Measurements from ENCODE around the gene TUBB4A. TPM values are rescaled to one million over a fixed set of nuclear protein-coding genes. Genes with fewer than 3 reads are reported as not detected.

Gene TUBB4A
- total RNA-seq, 1 experiment from 2014 or later = not detected

DNA sequence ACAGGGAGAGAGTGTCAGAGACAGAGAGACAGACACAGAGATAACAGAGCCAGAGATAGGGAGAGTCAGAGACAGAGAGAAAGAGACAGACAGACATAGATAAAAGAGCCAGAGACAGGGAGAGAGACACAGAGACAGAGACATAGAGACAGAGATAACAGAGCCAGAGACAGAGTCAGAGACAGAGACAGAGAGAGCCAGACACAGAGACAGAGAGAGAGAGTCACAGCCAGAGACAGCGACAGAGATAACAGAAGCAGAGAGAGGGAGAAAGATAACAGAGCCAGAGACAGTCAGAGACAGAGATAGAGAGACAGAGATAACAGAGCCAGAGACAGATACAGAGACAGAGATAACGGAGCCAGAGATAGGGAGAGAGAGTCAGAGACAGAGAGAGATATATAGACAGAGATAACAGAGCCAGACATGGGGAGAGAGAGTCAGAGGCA, 27.9 kb upstream of the TUBB4A start:
- no peaks in the 10 kb centered on the region for H3K9me3 ChIP-seq (ENCODE audit: insufficient read depth, low read depth)
- H3K4me3 ChIP-seq = peak overlapping the region; percentile 90
- POLR2A ChIA-PET (ENCODE audit: unreplicated experiment) = interaction anchor here (0.6 to 1.3 kb wide), 5 partner anchors 35 to 1398 kb away, joined by 3 to 16 read pairs (median 6); partner anchors contain the start of gene KHSRP
- H3K79me2 ChIP-seq (ENCODE audit: low read depth) = peaks cover 15% of the 10 kb centered on the region
- H2AFZ ChIP-seq = peak overlapping the region; percentile 79; the same call in 1 of the 2 replicates
- H3F3A ChIP-seq (ENCODE audit: insufficient read depth, low read depth) = no peaks in the 10 kb centered on the region
- H3K27ac ChIP-seq = peak overlapping the region; percentile 82
- peaks cover 5% of the 10 kb centered on the region; the same call in 1 of the 2 replicates for H3K4me1 ChIP-seq (replicated peaks; ENCODE audit: insufficient read depth)
- intact Hi-C loops (cut with micrococcal nuclease; ENCODE audit: unreplicated experiment) = no loop called here
- H3K27me3 ChIP-seq (ENCODE audit: insufficient read depth, low read depth) = no peaks in the 10 kb centered on the region
- CTCF ChIA-PET = no interaction called here
- no peak for TF ChIP-seq EZH2 (IDR thresholded peaks at IDR 0.05; ENCODE audit: low read depth)
- TF ChIP-seq, protein P1, sequence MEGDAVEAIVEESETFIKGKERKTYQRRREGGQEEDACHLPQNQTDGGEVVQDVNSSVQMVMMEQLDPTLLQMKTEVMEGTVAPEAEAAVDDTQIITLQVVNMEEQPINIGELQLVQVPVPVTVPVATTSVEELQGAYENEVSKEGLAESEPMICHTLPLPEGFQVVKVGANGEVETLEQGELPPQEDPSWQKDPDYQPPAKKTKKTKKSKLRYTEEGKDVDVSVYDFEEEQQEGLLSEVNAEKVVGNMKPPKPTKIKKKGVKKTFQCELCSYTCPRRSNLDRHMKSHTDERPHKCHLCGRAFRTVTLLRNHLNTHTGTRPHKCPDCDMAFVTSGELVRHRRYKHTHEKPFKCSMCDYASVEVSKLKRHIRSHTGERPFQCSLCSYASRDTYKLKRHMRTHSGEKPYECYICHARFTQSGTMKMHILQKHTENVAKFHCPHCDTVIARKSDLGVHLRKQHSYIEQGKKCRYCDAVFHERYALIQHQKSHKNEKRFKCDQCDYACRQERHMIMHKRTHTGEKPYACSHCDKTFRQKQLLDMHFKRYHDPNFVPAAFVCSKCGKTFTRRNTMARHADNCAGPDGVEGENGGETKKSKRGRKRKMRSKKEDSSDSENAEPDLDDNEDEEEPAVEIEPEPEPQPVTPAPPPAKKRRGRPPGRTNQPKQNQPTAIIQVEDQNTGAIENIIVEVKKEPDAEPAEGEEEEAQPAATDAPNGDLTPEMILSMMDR (conservative IDR thresholded peaks at IDR 0.05) = no peak
- no peak for DNase-seq
- no peaks in the 10 kb centered on the region for H3K36me3 ChIP-seq (ENCODE audit: low read depth)
- no peaks in the 10 kb centered on the region for H4K20me1 ChIP-seq (ENCODE audit: insufficient read depth)
- peak overlapping the region; percentile 85 for H3K4me2 ChIP-seq
- BruUV-seq (replicated peaks) = no TSS peak
- no peaks in the 10 kb centered on the region for H3K9me2 ChIP-seq (ENCODE audit: insufficient read depth)

DNA sequence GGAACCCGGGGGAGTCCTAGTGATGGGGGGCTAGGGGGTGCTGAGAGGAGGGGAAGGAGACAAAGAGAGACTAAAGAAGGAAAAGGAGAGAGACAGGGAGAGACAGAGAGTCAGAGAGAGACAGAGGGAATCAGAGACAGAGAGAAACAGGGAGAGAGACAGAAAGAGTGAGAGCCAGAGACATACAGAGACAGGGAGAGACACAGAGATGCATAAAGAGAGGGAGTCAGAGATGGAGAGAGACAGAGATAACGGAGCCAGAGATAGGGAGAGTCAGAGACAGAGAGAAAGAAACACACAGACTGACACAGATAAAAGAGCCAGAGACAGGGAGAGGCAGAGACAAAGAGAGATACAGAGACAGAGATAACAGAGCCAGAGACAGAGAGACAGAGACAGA, 27.2 kb upstream of the TUBB4A start:
- no peak for TF ChIP-seq EZH2 (IDR thresholded peaks at IDR 0.05; ENCODE audit: low read depth)
- TF ChIP-seq, protein P1 (conservative IDR thresholded peaks at IDR 0.05) = no peak
- Histone ChIP-seq H3K9me3 (ENCODE audit: insufficient read depth, low read depth) (no peaks in the 10 kb centered on the region), H4K20me1 (ENCODE audit: insufficient read depth) (no peaks in the 10 kb centered on the region), H3K4me3 (no peak overlapping the region), H3K36me3 (ENCODE audit: low read depth) (no peaks in the 10 kb centered on the region), H3K4me1 (replicated peaks; ENCODE audit: insufficient read depth) (peaks cover 5% of the 10 kb centered on the region; the same call in 1 of the 2 replicates), H3K27ac (no peak overlapping the region), H3K27me3 (ENCODE audit: insufficient read depth, low read depth) (no peaks in the 10 kb centered on the region), H2AFZ (no peak overlapping the region), H3K9me2 (ENCODE audit: insufficient read depth) (no peaks in the 10 kb centered on the region), H3F3A (ENCODE audit: insufficient read depth, low read depth) (no peaks in the 10 kb centered on the region), H3K79me2 (ENCODE audit: low read depth) (peaks cover 15% of the 10 kb centered on the region), H3K4me2 (no peak overlapping the region)
- no peak for DNase-seq
- intact Hi-C loops (cut with micrococcal nuclease; ENCODE audit: unreplicated experiment) = no loop called here
- ChIA-PET CTCF (no interaction called here), POLR2A (ENCODE audit: unreplicated experiment) (no interaction called here)
- no TSS peak for BruUV-seq (replicated peaks)

DNA sequence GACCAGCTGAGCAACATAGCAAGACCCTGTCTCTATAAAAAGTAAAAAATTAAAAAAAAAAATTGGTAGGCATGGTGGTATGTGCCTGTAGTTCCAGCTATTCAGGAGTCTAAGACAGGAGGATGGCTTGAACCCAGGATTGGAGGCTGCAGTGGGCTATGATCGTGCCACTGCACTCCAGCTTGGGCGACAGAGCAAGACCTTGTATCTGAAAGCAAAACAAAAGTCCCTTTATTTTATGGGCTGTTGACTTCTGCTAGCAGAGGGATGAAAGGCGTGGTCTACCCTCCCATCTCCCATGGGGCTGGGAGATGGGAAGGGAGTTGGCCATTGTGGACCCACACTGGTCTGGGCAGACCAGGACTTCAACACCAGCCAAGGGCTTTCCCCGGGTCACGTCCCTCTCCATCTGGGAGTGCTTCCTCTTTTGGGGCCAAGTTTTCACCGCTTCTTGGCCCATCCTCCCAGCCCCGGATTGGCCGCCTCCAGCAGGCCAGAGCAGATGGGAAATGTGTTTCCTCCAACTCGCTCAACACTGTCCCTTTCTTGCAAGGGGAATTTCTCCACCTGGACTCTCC, 26.5 kb upstream of the TUBB4A start:
- no peaks in the 10 kb centered on the region for H3K36me3 ChIP-seq (ENCODE audit: low read depth)
- H3F3A ChIP-seq (ENCODE audit: insufficient read depth, low read depth) = no peaks in the 10 kb centered on the region
- H3K9me2 ChIP-seq (ENCODE audit: insufficient read depth) = no peaks in the 10 kb centered on the region
- ChIA-PET POLR2A (ENCODE audit: unreplicated experiment) (interaction anchor here (0.6 kb wide), 1 partner anchor 94 kb away, joined by 10 read pairs; no protein-coding TSS in a partner anchor), CTCF (no interaction called here)
- BruUV-seq (replicated peaks) = TSS peak; percentile 37
- H3K27ac ChIP-seq = no peak overlapping the region
- no peaks in the 10 kb centered on the region for H4K20me1 ChIP-seq (ENCODE audit: insufficient read depth)
- H3K79me2 ChIP-seq (ENCODE audit: low read depth) = peaks cover 15% of the 10 kb centered on the region
- H2AFZ ChIP-seq = no peak overlapping the region
- no peak overlapping the region for H3K4me2 ChIP-seq
- peaks cover 5% of the 10 kb centered on the region; the same call in 1 of the 2 replicates for H3K4me1 ChIP-seq (replicated peaks; ENCODE audit: insufficient read depth)
- no peaks in the 10 kb centered on the region for H3K27me3 ChIP-seq (ENCODE audit: insufficient read depth, low read depth)
- H3K9me3 ChIP-seq (ENCODE audit: insufficient read depth, low read depth) = no peaks in the 10 kb centered on the region
- no peak overlapping the region for H3K4me3 ChIP-seq
- intact Hi-C loops (cut with micrococcal nuclease; ENCODE audit: unreplicated experiment) = no loop called here
- no peak for TF ChIP-seq EZH2 (IDR thresholded peaks at IDR 0.05; ENCODE audit: low read depth)
- TF ChIP-seq, protein P1 (conservative IDR thresholded peaks at IDR 0.05) = no peak
- no peak for DNase-seq
